Trophoblast cell (in vitro differentiated cells and primary cell): ENCODE results near the gene COL4A6.
A peak's percentile ranks its signal among the peaks of the same experiment; 100 is the strongest.

Source experiments
- DNase-seq, 2 donors: peaks; one replicate each; pipeline ENCODE4 v3.0.0-alpha.2; 2016
- H2AFZ ChIP-seq: 2 replicates; pipeline ENCODE4 v1.6.1; 2013; ENCODE audit warnings: low read length, moderate library complexity, mild to moderate bottlenecking; ENCODE audit not compliant: insufficient read depth, poor library complexity
- H2AK5ac ChIP-seq: 2 replicates; pipeline ENCODE4 v1.6.1; 2013; ENCODE audit warnings: mild to moderate bottlenecking, low read length
- H2BK120ac ChIP-seq: 2 replicates; pipeline ENCODE4 v1.6.1; 2013; ENCODE audit warnings: low read length, mild to moderate bottlenecking, moderate library complexity; ENCODE audit not compliant: insufficient read depth, poor library complexity
- H2BK12ac ChIP-seq: 2 replicates; pipeline ENCODE4 v1.6.1; 2013; ENCODE audit warnings: mild to moderate bottlenecking, low read length, moderate library complexity
- H2BK5ac ChIP-seq: 2 replicates; pipeline ENCODE4 v1.6.1; 2013; ENCODE audit warnings: low read length, low read depth, moderate library complexity, mild to moderate bottlenecking; ENCODE audit not compliant: poor library complexity
- H3K14ac ChIP-seq: 2 replicates; pipeline ENCODE4 v1.6.1; 2013; ENCODE audit warnings: mild to moderate bottlenecking, low read length
- H3K18ac ChIP-seq: 2 replicates; pipeline ENCODE4 v1.6.1; 2013; ENCODE audit warnings: mild to moderate bottlenecking, low read length
- H3K23ac ChIP-seq: 2 replicates; pipeline ENCODE4 v1.6.1; 2013; ENCODE audit warnings: low read length
- H3K27ac ChIP-seq: 2 replicates; pipeline ENCODE4 v1.5.1; 2013; ENCODE audit warnings: low read depth, mild to moderate bottlenecking, inconsistent platforms, low read length, moderate library complexity
- H3K27me3 ChIP-seq: 2 replicates; pipeline ENCODE4 v1.6.1; 2013; ENCODE audit warnings: inconsistent platforms, mild to moderate bottlenecking, low read length, moderate library complexity; ENCODE audit not compliant: insufficient read depth
- H3K36me3 ChIP-seq, 2 experiments: 1 replicate in 1 of 2; 2 replicates in 1 of 2; pipeline ENCODE4 v1.6.1; 2013; ENCODE audit warnings: low read length in 2 of 2, mild to moderate bottlenecking in 2 of 2, moderate library complexity in 1 of 2; ENCODE audit not compliant: insufficient read depth in 2 of 2, control insufficient read depth in 1 of 2
- H3K4ac ChIP-seq: 2 replicates; pipeline ENCODE4 v1.6.1; 2013; ENCODE audit warnings: low read depth, mild to moderate bottlenecking, low read length, moderate library complexity
- H3K4me1 ChIP-seq, 2 experiments: 1 replicate in 1 of 2; 2 replicates in 1 of 2; pipeline ENCODE4 v1.6.1; 2013; ENCODE audit warnings: low read length in 2 of 2, mild to moderate bottlenecking in 2 of 2, moderate library complexity in 1 of 2; ENCODE audit not compliant: insufficient read depth in 2 of 2, control insufficient read depth in 1 of 2
- H3K4me2 ChIP-seq: 2 replicates; pipeline ENCODE4 v1.6.1; 2013; ENCODE audit warnings: inconsistent platforms, mild to moderate bottlenecking, low read length, moderate library complexity
- H3K4me3 ChIP-seq: 2 replicates; pipeline ENCODE4 v1.5.1; 2013; ENCODE audit warnings: mild to moderate bottlenecking, low read depth, low read length, inconsistent platforms
- H3K79me1 ChIP-seq: one replicate; pipeline ENCODE4 v1.6.1; 2013; ENCODE audit warnings: low read length
- H3K79me2 ChIP-seq: 2 replicates; pipeline ENCODE4 v1.6.1; 2013; ENCODE audit warnings: low read length, mild to moderate bottlenecking; ENCODE audit not compliant: control insufficient read depth, insufficient read depth, poor library complexity
- H3K9ac ChIP-seq: 2 replicates; pipeline ENCODE4 v1.6.1; 2013; ENCODE audit warnings: mild to moderate bottlenecking, low read length
- H3K9me3 ChIP-seq: 2 replicates; pipeline ENCODE4 v1.6.1; 2013; ENCODE audit warnings: low read depth, mild to moderate bottlenecking, control low read depth, inconsistent platforms, low read length; ENCODE audit not compliant: insufficient read depth
- H4K12ac ChIP-seq: 2 replicates; pipeline ENCODE4 v1.6.1; 2013; ENCODE audit warnings: low read depth, mild to moderate bottlenecking, low read length, moderate library complexity
- H4K8ac ChIP-seq: 2 replicates; pipeline ENCODE4 v1.6.1; 2013; ENCODE audit warnings: low read depth, mild to moderate bottlenecking, low read length, moderate library complexity
- H4K91ac ChIP-seq: one replicate; pipeline ENCODE4 v1.6.1; 2013; ENCODE audit warnings: low read depth, mild to moderate bottlenecking, low read length, moderate library complexity
- WGBS: extraction: QIAGEN DNeasy Blood & Tissue Kit; methylation state at CpG from one replicate; pipeline ENCODE4 v1.1.7; 2013; ENCODE audit warnings: missing lambda C conversion rate; ENCODE audit not compliant: insufficient read length, insufficient coverage; ENCODE audit errors: extremely low coverage; 5-methylcytosine and 5-hydroxymethylcytosine counted together

Gene COL4A6

GRCh38 chrX:108148524-108148923 is 289.7 kb downstream of the COL4A6 start:
- Histone ChIP-seq H3K4ac (no peak overlapping the region), H3K4me1 (no peaks in the 10 kb centered on the region), H3K79me1 (no peaks in the 10 kb centered on the region), H3K18ac (no peak overlapping the region), H4K8ac (no peak overlapping the region), H3K36me3 (peaks cover 0 to 3% of the 10 kb centered on the region in 2 experiments), H3K27me3 (no peaks in the 10 kb centered on the region), H2BK12ac (no peak overlapping the region), H3K9ac (no peak overlapping the region), H3K27ac (no peak overlapping the region), H3K9me3 (no peaks in the 10 kb centered on the region), H3K79me2 (no peaks in the 10 kb centered on the region), H3K4me3 (no peak overlapping the region), H4K12ac (no peak overlapping the region), H3K23ac (no peak overlapping the region), H2BK120ac (no peak overlapping the region), H4K91ac (no peak overlapping the region), H3K14ac (no peak overlapping the region), H2AK5ac (no peak overlapping the region), H2AFZ (no peak overlapping the region), H2BK5ac (no peak overlapping the region), H3K4me2 (no peak overlapping the region)
- no peak for DNase-seq

- Histone ChIP-seq H3K23ac (no peak overlapping the region), H2BK12ac (no peak overlapping the region), H3K36me3 (peaks cover 0 to 2% of the 10 kb centered on the region in 2 experiments), H3K4me2 (no peak overlapping the region), H2BK120ac (no peak overlapping the region), H3K79me1 (no peaks in the 10 kb centered on the region), H3K9ac (no peak overlapping the region), H3K9me3 (no peaks in the 10 kb centered on the region), H2BK5ac (no peak overlapping the region), H3K14ac (no peak overlapping the region), H3K4me3 (no peak overlapping the region), H2AFZ (no peak overlapping the region), H3K4me1 (no peaks in the 10 kb centered on the region), H2AK5ac (no peak overlapping the region), H3K18ac (no peak overlapping the region), H3K27me3 (no peaks in the 10 kb centered on the region), H4K8ac (no peak overlapping the region), H4K91ac (no peak overlapping the region), H3K4ac (no peak overlapping the region), H3K79me2 (no peaks in the 10 kb centered on the region), H3K27ac (no peak overlapping the region), H4K12ac (no peak overlapping the region)
- no CpG with 5 or more reads among the region's 7 CpGs for WGBS
- peak in 1 of 2 donors; percentile 32 for DNase-seq
Observed at GRCh38 chrX:108138814-108139702, 299.2 kb downstream of the COL4A6 start.

GRCh38 chrX:108134724-108135123 is 303.5 kb downstream of the COL4A6 start:
- Histone ChIP-seq H3K9me3 (no peaks in the 10 kb centered on the region), H3K4me2 (no peak overlapping the region), H3K18ac (no peak overlapping the region), H4K8ac (no peak overlapping the region), H3K9ac (no peak overlapping the region), H2AFZ (no peak overlapping the region), H2AK5ac (no peak overlapping the region), H3K27me3 (no peaks in the 10 kb centered on the region), H3K4me1 (no peaks in the 10 kb centered on the region), H3K4me3 (no peak overlapping the region), H3K79me2 (no peaks in the 10 kb centered on the region), H2BK12ac (no peak overlapping the region), H3K79me1 (no peaks in the 10 kb centered on the region), H3K14ac (no peak overlapping the region), H3K4ac (no peak overlapping the region), H2BK120ac (no peak overlapping the region), H4K91ac (no peak overlapping the region), H3K36me3 (peaks cover 0 to 2% of the 10 kb centered on the region in 2 experiments), H3K27ac (no peak overlapping the region), H3K23ac (no peak overlapping the region), H2BK5ac (no peak overlapping the region), H4K12ac (no peak overlapping the region)
- DNase-seq: no peak
- no CpG with 5 or more reads among the region's 1 CpG for WGBS

GRCh38 chrX:108132876-108133275 is 305.3 kb downstream of the COL4A6 start:
- no peak overlapping the region for H3K18ac ChIP-seq
- DNase-seq: no peak
- H3K9ac ChIP-seq: no peak overlapping the region
- no peak overlapping the region for H2BK12ac ChIP-seq
- H2AK5ac ChIP-seq: no peak overlapping the region
- H3K23ac ChIP-seq: no peak overlapping the region
- WGBS: no CpG with 5 or more reads among the region's 2 CpGs
- no peaks in the 10 kb centered on the region for H3K9me3 ChIP-seq
- no peak overlapping the region for H4K8ac ChIP-seq
- no peak overlapping the region for H3K4ac ChIP-seq
- no peaks in the 10 kb centered on the region for H3K79me2 ChIP-seq
- H3K14ac ChIP-seq: no peak overlapping the region
- no peak overlapping the region for H2BK120ac ChIP-seq
- H3K27ac ChIP-seq: no peak overlapping the region
- no peaks in the 10 kb centered on the region for H3K27me3 ChIP-seq
- H4K12ac ChIP-seq: no peak overlapping the region
- H3K4me3 ChIP-seq: no peak overlapping the region
- H3K4me1 ChIP-seq: no peaks in the 10 kb centered on the region
- no peak overlapping the region for H3K4me2 ChIP-seq
- H2AFZ ChIP-seq: no peak overlapping the region
- H4K91ac ChIP-seq: no peak overlapping the region
- no peaks in the 10 kb centered on the region for H3K79me1 ChIP-seq
- peaks cover 0 to 2% of the 10 kb centered on the region in 2 experiments for H3K36me3 ChIP-seq
- no peak overlapping the region for H2BK5ac ChIP-seq
